ENCODE results near the gene LCA5. TPM values are rescaled to one million over a fixed set of nuclear protein-coding genes. Genes with fewer than 3 reads are reported as not detected.

The LCA5 gene
- total and polyA plus RNA-seq, 2 donors (not counting 1 experiment from before 2014, with no cell fraction given) = 0.12 to 0.91 TPM

- H3K27me3 Mint-ChIP-seq = no peaks in the 10 kb centered on the region
- H3K9me3 Mint-ChIP-seq (ENCODE audit: insufficient read depth) = no peaks in the 10 kb centered on the region
- no peak for TF ChIP-seq EZH2 (IDR thresholded peaks at IDR 0.05; ENCODE audit: borderline replicate concordance, insufficient read depth, low read depth, low read length, poor library complexity, severe bottlenecking)
- TF ChIP-seq CTCF (IDR thresholded peaks at IDR 0.05) = no peak
- no peaks in the 10 kb centered on the region for H3K4me1 Mint-ChIP-seq
- no peak for ATAC-seq (ENCODE audit: low read depth)
- ChIA-PET POLR2A (no interaction called here), CTCF (no interaction called here)
- H3K36me3 ChIP-seq (replicated peaks in 1 of 2; ENCODE audit: control extremely low read depth in 1 of 2, control insufficient read depth in 1 of 2, extremely low read depth in 1 of 2, insufficient read depth in 2 of 2, low read length in 1 of 2) = no peaks in the 10 kb centered on the region
- H3K27me3 ChIP-seq (replicated peaks in 1 of 4; ENCODE audit: control extremely low read depth in 1 of 4, control insufficient read depth in 3 of 4, insufficient read depth in 4 of 4, low read length in 3 of 4) = no peaks in the 10 kb centered on the region
- no peak for DNase-seq
- H2AFZ ChIP-seq (ENCODE audit: insufficient read depth, low read depth, low read length, poor library complexity, severe bottlenecking) = no peak overlapping the region
- H3K4me3 ChIP-seq (ENCODE audit: control extremely low read depth in 1 of 5, extremely low read depth in 1 of 5, insufficient read depth in 1 of 5, low read depth in 2 of 5, low read length in 4 of 5) = no peak overlapping the region
- H3K4me1 ChIP-seq (ENCODE audit: control insufficient read depth in 2 of 2, insufficient read depth in 2 of 2, low read length in 2 of 2) = no peaks in the 10 kb centered on the region
- intact Hi-C loops (cut with micrococcal nuclease) = no loop called here
- H3K4me2 ChIP-seq (replicated peaks; ENCODE audit: low read depth, low read length, poor library complexity, severe bottlenecking) = no peak overlapping the region
- no peaks in the 10 kb centered on the region for H3K9me3 ChIP-seq (ENCODE audit: control extremely low read depth in 1 of 3, control insufficient read depth in 2 of 3, insufficient read depth in 1 of 3, low read length in 2 of 3)
- WGBS (ENCODE audit: insufficient coverage) = 75% methylated on average over 1 of the region's 2 CpGs
- H3K27ac Mint-ChIP-seq = no peak overlapping the region
- no peaks in the 10 kb centered on the region for H3K79me2 ChIP-seq (ENCODE audit: control insufficient read depth, insufficient read depth, low read length)
- no peak overlapping the region for H3K9ac ChIP-seq (ENCODE audit: low read length)
- H4K20me1 ChIP-seq (ENCODE audit: control insufficient read depth, insufficient read depth, low read length, poor library complexity, severe bottlenecking) = no peaks in the 10 kb centered on the region
- H3K4me3 Mint-ChIP-seq = no peak overlapping the region
- no peak overlapping the region for H3K27ac ChIP-seq (ENCODE audit: low read length in 2 of 2)
Measured at GRCh38 chr6:79559706-79560105, 22.5 kb upstream of the LCA5 start.

GRCh38 chr6:79557673-79558467, 20.6 kb upstream of the LCA5 start:
- Histone ChIP-seq H3K9ac (ENCODE audit: low read length) (no peak overlapping the region), H2AFZ (ENCODE audit: insufficient read depth, low read depth, low read length, poor library complexity, severe bottlenecking) (no peak overlapping the region), H3K27ac (ENCODE audit: low read length in 2 of 2) (no peak overlapping the region), H3K4me2 (replicated peaks; ENCODE audit: low read depth, low read length, poor library complexity, severe bottlenecking) (no peak overlapping the region), H4K20me1 (ENCODE audit: control insufficient read depth, insufficient read depth, low read length, poor library complexity, severe bottlenecking) (no peaks in the 10 kb centered on the region), H3K9me3 (ENCODE audit: control extremely low read depth in 1 of 3, control insufficient read depth in 2 of 3, insufficient read depth in 1 of 3, low read length in 2 of 3) (no peaks in the 10 kb centered on the region), H3K79me2 (ENCODE audit: control insufficient read depth, insufficient read depth, low read length) (no peaks in the 10 kb centered on the region), H3K4me1 (ENCODE audit: control insufficient read depth in 2 of 2, insufficient read depth in 2 of 2, low read length in 2 of 2) (no peaks in the 10 kb centered on the region), H3K27me3 (replicated peaks in 1 of 4; ENCODE audit: control extremely low read depth in 1 of 4, control insufficient read depth in 3 of 4, insufficient read depth in 4 of 4, low read length in 3 of 4) (no peaks in the 10 kb centered on the region), H3K36me3 (replicated peaks in 1 of 2; ENCODE audit: control extremely low read depth in 1 of 2, control insufficient read depth in 1 of 2, extremely low read depth in 1 of 2, insufficient read depth in 2 of 2, low read length in 1 of 2) (no peaks in the 10 kb centered on the region), H3K4me3 (ENCODE audit: control extremely low read depth in 1 of 5, extremely low read depth in 1 of 5, insufficient read depth in 1 of 5, low read depth in 2 of 5, low read length in 4 of 5) (no peak overlapping the region)
- Mint-ChIP-seq H3K4me3 (no peak overlapping the region), H3K4me1 (no peaks in the 10 kb centered on the region), H3K9me3 (ENCODE audit: insufficient read depth) (no peaks in the 10 kb centered on the region), H3K27me3 (no peaks in the 10 kb centered on the region), H3K27ac (no peak overlapping the region)
- DNase-seq = no peak
- ChIA-PET CTCF (no interaction called here), POLR2A (no interaction called here)
- no peak for TF ChIP-seq CTCF (IDR thresholded peaks at IDR 0.05)
- TF ChIP-seq EZH2 (IDR thresholded peaks at IDR 0.05; ENCODE audit: borderline replicate concordance, insufficient read depth, low read depth, low read length, poor library complexity, severe bottlenecking) = no peak
- intact Hi-C loops (cut with micrococcal nuclease) = no loop called here
- no peak for ATAC-seq (ENCODE audit: low read depth)
- WGBS (ENCODE audit: insufficient coverage) = no CpG with 5 or more reads among the region's 2 CpGs

All from B cell (primary cell).